Prostate gland (tissue), 2 donors: ENCODE measurements around the gene CACNG5.

Experiments
- POLR2AphosphoS5 ChIP-seq: sonication (generic); formaldehyde crosslinking; IDR thresholded peaks from one replicate; pipeline ENCODE4 v1.6.1; 2017; ENCODE audit warnings: antibody characterized with exemption
- TF ChIP-seq, protein P1 (sequence below), 4 experiments: fragments of 200-600 bp in 2 of 4; fragments of 450-650 bp in 2 of 4; sonication (generic) in 2 of 4; IDR thresholded peaks; 1 replicate in 3 of 4; 2 replicates in 1 of 4; pipeline ENCODE4 v1.5.1; 2016 to 2019; ENCODE audit warnings: antibody characterized with exemption in 4 of 4, mild to moderate bottlenecking in 2 of 4, moderate library complexity in 2 of 4

DNA sequence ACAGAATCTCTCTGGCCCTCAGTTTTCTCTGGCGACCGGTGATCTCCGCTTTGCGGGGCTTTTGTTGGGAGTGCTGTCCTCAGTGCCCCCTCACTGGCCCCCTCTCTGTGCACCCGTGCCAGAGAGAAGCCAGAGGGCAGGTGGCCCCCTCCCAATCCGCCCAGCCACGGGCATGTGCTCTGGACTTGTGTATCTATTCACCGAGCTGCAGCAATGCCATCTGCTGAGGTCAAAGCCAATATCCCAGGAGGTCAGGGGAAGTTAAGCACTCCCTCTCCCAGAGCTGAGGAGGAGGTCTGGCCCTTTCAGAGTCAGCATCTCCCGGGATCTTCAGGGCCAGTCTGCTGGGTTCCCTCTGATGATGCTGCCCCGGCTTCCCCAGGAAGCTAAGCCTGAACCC, 5.1 kb downstream of the CACNG5 start:
- TF ChIP-seq, protein P1, sequence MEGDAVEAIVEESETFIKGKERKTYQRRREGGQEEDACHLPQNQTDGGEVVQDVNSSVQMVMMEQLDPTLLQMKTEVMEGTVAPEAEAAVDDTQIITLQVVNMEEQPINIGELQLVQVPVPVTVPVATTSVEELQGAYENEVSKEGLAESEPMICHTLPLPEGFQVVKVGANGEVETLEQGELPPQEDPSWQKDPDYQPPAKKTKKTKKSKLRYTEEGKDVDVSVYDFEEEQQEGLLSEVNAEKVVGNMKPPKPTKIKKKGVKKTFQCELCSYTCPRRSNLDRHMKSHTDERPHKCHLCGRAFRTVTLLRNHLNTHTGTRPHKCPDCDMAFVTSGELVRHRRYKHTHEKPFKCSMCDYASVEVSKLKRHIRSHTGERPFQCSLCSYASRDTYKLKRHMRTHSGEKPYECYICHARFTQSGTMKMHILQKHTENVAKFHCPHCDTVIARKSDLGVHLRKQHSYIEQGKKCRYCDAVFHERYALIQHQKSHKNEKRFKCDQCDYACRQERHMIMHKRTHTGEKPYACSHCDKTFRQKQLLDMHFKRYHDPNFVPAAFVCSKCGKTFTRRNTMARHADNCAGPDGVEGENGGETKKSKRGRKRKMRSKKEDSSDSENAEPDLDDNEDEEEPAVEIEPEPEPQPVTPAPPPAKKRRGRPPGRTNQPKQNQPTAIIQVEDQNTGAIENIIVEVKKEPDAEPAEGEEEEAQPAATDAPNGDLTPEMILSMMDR (IDR thresholded peaks at IDR 0.05): no peak
- TF ChIP-seq POLR2AphosphoS5: no peak
